HepG2 (cell line): ENCODE data around the gene LIMCH1.

Experiments
- ZNF121 ChIP-seq: sonication (generic); formaldehyde crosslinking; IDR thresholded peaks from 2 replicates; pipeline ENCODE4 v1.5.0; 2020; ENCODE audit warnings: mild to moderate bottlenecking, missing genetic modification reagents
- ZNF780A ChIP-seq: sonication (generic); formaldehyde crosslinking; IDR thresholded peaks from 2 replicates; pipeline ENCODE4 v1.8.0; 2022; ENCODE audit warnings: mild to moderate bottlenecking, missing genetic modification reagents, moderate library complexity

DNA sequence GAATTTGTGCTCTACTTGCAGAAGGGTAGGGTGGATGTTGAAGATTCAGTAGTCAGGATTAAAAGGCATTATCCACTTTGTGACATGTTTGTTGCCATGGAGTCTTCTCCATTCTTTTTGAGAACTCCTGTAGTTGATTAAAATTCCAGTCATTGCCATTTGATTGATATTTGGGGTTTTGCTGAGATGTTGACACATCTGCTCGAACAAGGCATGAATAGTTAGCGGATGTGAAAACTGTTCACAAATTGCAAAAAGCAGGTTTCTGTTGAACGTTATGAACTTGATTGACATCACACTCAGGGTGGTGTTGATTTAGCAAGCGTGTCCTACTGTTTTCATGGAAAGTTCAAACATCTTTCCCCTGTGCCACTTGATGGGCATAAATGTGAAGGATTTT, 16.9 kb downstream of the LIMCH1 start:
- TF ChIP-seq ZNF780A (CRISPR knock-in tag), result no peak
- no peak for TF ChIP-seq ZNF121
